22Rv1 (cell line): ENCODE measurements around the gene LMO7.
"Not testable (repeated sequence)": the region's sequence is repeated elsewhere in the genome, so short reads cannot be mapped to it uniquely, and the experiment has no call there.

Experiments used
- H3K27ac ChIP-seq: fragments of 450-650 bp; 2 replicates; pipeline ENCODE4 v1.5.1; 2017
- ZFX ChIP-seq: fragments of 450-650 bp; IDR thresholded peaks from 2 replicates; pipeline ENCODE4 v1.6.1; 2017; ENCODE audit warnings: antibody characterized with exemption, borderline replicate concordance
- TF ChIP-seq, protein P1 (sequence below): fragments of 450-650 bp; IDR thresholded peaks from 2 replicates; pipeline ENCODE4 v1.5.1; 2017; ENCODE audit warnings: mild to moderate bottlenecking

Gene LMO7

GRCh38 chr13:75739244-75739868 is 103.2 kb downstream of the LMO7 start:
- no peak for TF ChIP-seq ZFX
- TF ChIP-seq, protein P1, sequence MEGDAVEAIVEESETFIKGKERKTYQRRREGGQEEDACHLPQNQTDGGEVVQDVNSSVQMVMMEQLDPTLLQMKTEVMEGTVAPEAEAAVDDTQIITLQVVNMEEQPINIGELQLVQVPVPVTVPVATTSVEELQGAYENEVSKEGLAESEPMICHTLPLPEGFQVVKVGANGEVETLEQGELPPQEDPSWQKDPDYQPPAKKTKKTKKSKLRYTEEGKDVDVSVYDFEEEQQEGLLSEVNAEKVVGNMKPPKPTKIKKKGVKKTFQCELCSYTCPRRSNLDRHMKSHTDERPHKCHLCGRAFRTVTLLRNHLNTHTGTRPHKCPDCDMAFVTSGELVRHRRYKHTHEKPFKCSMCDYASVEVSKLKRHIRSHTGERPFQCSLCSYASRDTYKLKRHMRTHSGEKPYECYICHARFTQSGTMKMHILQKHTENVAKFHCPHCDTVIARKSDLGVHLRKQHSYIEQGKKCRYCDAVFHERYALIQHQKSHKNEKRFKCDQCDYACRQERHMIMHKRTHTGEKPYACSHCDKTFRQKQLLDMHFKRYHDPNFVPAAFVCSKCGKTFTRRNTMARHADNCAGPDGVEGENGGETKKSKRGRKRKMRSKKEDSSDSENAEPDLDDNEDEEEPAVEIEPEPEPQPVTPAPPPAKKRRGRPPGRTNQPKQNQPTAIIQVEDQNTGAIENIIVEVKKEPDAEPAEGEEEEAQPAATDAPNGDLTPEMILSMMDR = no peak
- H3K27ac ChIP-seq = no peak overlapping the region

- no peak overlapping the region for H3K27ac ChIP-seq
- TF ChIP-seq, protein P1 = no peak
- TF ChIP-seq ZFX = no peak
Observed at GRCh38 chr13:75740031-75740430, 103.9 kb downstream of the LMO7 start.

- not testable (repeated sequence) for H3K27ac ChIP-seq
Observed at GRCh38 chr13:75743072-75743471, 106.9 kb downstream of the LMO7 start.

- H3K27ac ChIP-seq = no peak overlapping the region
- TF ChIP-seq, protein P1 = no peak
- TF ChIP-seq ZFX = no peak
Observed at GRCh38 chr13:75744127-75744526, 108.0 kb downstream of the LMO7 start.

DNA sequence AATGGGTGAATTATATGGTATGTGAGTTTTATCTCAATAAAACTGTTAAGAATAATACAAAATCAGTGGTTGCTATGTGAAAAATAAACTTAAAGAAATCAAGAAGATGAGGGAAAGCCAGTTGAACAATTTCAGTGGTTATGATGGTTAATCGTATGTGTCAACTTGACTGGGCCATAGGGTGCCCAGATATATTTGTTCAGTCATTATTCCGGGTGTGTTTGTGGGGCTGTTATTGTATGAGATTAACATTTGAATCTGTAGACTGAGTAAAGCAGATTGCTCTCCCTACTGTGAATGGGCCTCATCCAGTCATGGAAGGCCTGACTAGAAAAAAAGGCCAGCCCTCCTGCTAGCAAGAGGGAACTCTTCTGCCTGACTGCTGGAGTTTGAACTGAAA is 109.3 kb downstream of the LMO7 start:
- TF ChIP-seq ZFX = no peak
- TF ChIP-seq, protein P1 = no peak
- no peak overlapping the region for H3K27ac ChIP-seq

DNA sequence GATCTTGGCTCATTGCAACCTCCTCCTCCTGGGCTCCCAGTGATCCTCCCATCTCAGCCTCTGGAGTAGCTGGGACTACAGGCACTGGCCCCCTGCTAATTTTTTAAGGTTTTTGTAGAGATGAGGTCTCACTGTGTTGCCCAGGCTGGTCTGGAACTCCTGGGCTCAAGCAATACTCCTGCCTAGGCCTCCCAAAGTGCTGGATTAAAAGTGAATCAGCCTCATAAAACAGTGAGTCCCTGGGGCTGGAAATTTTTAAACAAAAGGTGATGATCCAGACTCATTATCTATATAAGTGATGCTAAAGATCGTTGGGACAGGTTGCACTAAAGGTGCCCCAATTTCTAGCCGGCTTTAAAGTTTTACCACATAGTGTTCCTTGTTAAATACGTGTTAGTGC is 112.7 kb downstream of the LMO7 start:
- no peak overlapping the region for H3K27ac ChIP-seq
- no peak for TF ChIP-seq ZFX
- TF ChIP-seq, protein P1 = no peak

DNA sequence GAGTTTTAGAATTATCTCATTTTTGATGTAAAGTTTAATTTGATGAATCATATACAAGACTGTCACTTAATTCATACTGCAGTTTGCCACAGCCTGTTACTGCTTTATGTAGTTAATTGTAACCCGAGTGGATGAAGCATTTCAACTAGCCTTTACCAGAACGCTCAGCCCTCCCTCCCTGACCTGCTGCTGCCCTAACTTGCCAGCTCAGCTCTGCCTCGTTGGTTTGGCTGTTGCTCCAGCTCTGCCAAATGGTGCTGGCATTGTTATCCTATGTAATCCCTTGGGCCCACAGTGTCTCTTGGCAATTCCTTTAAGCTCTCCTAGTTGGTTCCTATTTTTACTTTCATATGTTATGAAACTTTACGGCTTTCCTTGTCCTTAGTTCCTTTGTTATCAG is 113.3 kb downstream of the LMO7 start:
- TF ChIP-seq ZFX = no peak
- TF ChIP-seq, protein P1 = no peak
- H3K27ac ChIP-seq = no peak overlapping the region

DNA sequence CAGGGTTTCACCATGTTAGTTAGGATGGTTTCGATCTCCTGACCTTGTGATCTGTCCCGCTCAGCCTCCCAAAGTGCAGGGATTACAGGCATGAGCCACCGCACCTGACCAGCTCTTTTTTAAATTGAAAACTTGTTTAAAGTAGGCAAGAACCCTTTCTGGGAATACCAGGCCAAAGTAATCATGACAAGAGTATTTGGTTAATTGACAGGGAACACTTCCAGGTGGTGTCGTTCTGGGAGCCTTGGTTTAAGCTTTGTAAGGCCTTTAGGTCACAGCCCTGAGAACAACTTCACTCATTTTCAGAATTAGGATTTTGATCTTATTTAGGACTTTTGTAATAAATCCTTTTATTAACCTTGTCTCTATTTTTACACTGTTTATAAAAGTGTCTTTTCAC is 115.2 kb downstream of the LMO7 start:
- H3K27ac ChIP-seq = no peak overlapping the region
- TF ChIP-seq ZFX = no peak
- TF ChIP-seq, protein P1 = no peak
